ENCODE data around the gene PKHD1. TPM values are rescaled to one million over a fixed set of nuclear protein-coding genes. Genes with fewer than 3 reads are reported as not detected.

PKHD1 gene
- total RNA-seq, 2 donors from 2014 or later, result not detected

DNA sequence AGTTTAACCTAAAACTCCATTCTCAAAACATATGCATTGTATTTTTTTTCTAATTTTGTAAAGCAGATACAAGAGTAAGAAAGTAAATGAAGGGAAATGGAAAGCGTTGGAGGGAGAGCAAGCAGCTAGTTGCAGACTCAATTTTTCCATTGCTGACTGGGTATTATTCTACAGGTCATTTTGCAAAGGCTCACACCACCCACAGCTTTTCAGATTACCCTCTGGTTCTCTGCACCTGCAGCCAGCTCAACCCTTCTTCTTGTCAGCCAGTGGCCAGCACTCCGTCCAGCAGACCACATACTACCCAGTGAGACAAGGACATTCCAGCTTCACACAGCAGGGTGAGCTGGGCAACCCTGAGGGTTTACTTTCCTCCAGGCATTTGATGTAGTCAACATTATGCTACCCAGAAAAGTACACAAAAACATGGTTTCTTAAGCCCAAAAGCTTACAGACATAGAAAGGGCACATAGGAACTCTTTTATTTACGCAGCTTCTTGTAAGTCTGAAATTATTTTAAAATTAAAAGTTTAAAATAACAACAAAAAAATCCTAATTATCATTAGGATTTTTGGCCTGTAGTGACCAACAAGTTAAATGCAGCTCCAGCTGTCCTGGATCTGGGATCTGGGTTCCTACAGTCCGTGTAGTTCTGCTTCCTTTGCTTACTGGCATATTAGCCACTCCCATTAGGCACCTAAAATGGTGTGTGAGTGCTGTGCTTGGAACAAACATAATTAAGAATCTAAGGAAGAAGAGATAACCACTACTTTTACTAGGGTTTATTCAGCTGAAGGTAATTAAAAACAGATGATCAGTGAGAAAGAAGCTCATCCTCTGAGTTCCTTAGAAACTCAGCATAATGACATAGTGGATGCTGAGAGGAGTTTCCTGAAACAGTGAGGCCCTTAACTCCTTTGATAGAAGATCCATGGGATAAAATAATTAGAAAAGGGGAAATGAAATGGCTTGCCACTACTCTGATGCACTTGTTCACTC lies 185.3 kb downstream of the PKHD1 start:
- H3K36me3 ChIP-seq, result no peaks in the 10 kb centered on the region
- H3K4me1 ChIP-seq, result no peaks in the 10 kb centered on the region
- no peak overlapping the region for H3K4me3 ChIP-seq
- H3K27me3 ChIP-seq, result no peaks in the 10 kb centered on the region
- TF ChIP-seq, protein P1, sequence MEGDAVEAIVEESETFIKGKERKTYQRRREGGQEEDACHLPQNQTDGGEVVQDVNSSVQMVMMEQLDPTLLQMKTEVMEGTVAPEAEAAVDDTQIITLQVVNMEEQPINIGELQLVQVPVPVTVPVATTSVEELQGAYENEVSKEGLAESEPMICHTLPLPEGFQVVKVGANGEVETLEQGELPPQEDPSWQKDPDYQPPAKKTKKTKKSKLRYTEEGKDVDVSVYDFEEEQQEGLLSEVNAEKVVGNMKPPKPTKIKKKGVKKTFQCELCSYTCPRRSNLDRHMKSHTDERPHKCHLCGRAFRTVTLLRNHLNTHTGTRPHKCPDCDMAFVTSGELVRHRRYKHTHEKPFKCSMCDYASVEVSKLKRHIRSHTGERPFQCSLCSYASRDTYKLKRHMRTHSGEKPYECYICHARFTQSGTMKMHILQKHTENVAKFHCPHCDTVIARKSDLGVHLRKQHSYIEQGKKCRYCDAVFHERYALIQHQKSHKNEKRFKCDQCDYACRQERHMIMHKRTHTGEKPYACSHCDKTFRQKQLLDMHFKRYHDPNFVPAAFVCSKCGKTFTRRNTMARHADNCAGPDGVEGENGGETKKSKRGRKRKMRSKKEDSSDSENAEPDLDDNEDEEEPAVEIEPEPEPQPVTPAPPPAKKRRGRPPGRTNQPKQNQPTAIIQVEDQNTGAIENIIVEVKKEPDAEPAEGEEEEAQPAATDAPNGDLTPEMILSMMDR (IDR thresholded peaks at IDR 0.05), result no peak
- DNase-seq (ENCODE audit: low spot score), result no peak
- H3K9me3 ChIP-seq, result no peaks in the 10 kb centered on the region
- no peak overlapping the region for H3K27ac ChIP-seq

DNA sequence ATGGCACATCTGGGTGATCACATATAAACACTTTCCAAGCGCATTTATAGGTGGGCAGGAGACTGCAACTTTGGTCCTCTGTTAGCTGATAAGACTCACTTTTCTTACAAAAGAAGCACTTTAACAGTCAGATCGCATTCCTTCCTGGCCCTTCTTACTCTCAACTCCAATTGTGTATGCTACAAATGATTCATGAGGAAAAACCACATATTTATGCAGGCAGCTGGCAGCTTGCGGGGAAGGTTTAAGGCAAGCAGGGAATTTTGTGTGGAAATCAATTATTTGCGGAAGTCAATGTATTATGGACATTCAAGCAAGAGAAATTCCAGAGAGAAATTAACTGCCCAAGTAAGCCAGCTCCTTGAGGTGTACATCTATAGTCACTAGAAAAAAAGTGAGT lies 194.0 kb downstream of the PKHD1 start:
- H3K9me3 ChIP-seq, result no peaks in the 10 kb centered on the region
- no peaks in the 10 kb centered on the region for H3K4me1 ChIP-seq
- H3K27ac ChIP-seq, result no peak overlapping the region
- H3K4me3 ChIP-seq, result no peak overlapping the region
- H3K27me3 ChIP-seq, result no peaks in the 10 kb centered on the region
- no peaks in the 10 kb centered on the region for H3K36me3 ChIP-seq
- DNase-seq (ENCODE audit: low spot score), result no peak
- TF ChIP-seq, protein P1 (IDR thresholded peaks at IDR 0.05), result no peak

DNA sequence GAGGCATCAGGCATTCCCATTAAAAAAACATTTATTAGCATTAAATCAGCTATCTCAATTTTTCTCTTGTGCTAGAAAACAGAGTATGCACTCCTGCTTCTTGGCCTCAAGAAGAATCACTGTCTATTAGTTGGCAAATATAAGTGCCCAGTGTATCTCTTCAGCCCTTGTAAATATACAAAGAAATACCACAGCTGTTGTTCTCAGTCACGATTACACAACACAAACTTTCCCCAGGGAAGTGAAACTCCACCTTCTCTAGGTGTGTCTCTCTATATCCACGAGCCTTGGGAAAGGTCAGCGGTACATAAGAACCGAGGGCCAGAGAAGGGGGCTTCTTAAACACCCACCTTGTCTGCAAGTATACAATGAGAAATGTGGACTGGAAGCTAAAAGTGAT lies 194.7 kb downstream of the PKHD1 start:
- no peaks in the 10 kb centered on the region for H3K9me3 ChIP-seq
- DNase-seq (ENCODE audit: low spot score), result no peak

DNA sequence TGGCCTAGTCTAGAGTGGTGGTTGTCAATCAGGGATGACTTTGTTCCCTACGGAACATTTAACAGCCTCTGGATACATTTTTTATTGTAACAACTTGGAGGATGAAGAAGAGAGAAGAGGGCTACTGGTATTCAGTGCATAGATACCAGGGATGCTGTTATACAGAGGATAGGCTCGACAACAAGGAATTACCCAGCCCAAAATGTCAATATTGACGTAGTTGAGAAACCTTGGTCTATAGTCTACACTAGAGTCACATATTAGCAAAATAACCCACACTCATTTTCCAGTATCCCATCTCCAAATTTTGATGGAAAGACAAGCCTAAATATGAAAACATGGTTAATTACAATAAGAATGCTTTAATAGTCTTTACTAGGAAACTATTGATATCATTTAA lies 195.1 kb downstream of the PKHD1 start:
- H3K9me3 ChIP-seq, result no peaks in the 10 kb centered on the region
- no peaks in the 10 kb centered on the region for H3K36me3 ChIP-seq
- no peak for DNase-seq (ENCODE audit: low spot score)
- no peak overlapping the region for H3K27ac ChIP-seq
- H3K4me1 ChIP-seq, result no peaks in the 10 kb centered on the region
- H3K27me3 ChIP-seq, result no peaks in the 10 kb centered on the region
- TF ChIP-seq, protein P1 (IDR thresholded peaks at IDR 0.05), result no peak
- H3K4me3 ChIP-seq, result no peak overlapping the region

More for the DNA sequence above, 194.7 kb downstream of the PKHD1 start:
- no peaks in the 10 kb centered on the region for H3K36me3 ChIP-seq
- no peaks in the 10 kb centered on the region for H3K27me3 ChIP-seq
- H3K27ac ChIP-seq, result no peak overlapping the region
- H3K4me1 ChIP-seq, result no peaks in the 10 kb centered on the region
- H3K4me3 ChIP-seq, result no peak overlapping the region
- TF ChIP-seq, protein P1 (IDR thresholded peaks at IDR 0.05), result no peak

DNA sequence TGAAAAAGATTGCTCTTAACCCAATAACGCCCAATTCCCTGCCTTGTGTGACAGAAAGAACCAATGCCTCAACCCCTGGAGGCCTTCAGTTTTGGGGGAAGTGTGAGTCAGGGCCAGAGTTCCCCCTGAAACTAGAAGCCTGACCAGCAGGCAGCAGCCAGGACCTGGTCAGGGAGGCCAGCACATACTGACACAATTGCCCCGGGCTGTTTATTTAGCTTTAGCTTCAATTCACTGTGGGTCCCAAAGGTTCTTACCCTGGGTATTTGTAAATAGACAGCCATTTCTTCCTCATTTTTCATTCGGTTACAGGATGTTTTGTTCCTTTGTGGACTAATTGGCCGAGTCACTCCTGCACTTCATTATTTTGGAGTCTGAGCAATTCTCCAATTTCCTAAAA lies 195.6 kb downstream of the PKHD1 start:
- DNase-seq (ENCODE audit: low spot score), result no peak
- no peaks in the 10 kb centered on the region for H3K27me3 ChIP-seq
- no peaks in the 10 kb centered on the region for H3K9me3 ChIP-seq
- TF ChIP-seq, protein P1 (IDR thresholded peaks at IDR 0.05), result no peak
- H3K4me3 ChIP-seq, result no peak overlapping the region
- H3K27ac ChIP-seq, result no peak overlapping the region
- no peaks in the 10 kb centered on the region for H3K36me3 ChIP-seq
- no peaks in the 10 kb centered on the region for H3K4me1 ChIP-seq

All from right atrium auricular region (tissue), 2 donors.